DMS153 treated with DMSO at 0.1 percent for 48 hours (cell line): ENCODE data around the gene APOBEC4.

Experiments used
- DNase-seq: peaks from one replicate; lab custom pipeline; 2025; ENCODE audit not compliant: unreplicated experiment; lab: John Stamatoyannopoulos, UW

APOBEC4 gene

GRCh38 chr1:183604815-183605214, 48.3 kb downstream of the APOBEC4 start:
- no peak for DNase-seq

DNA sequence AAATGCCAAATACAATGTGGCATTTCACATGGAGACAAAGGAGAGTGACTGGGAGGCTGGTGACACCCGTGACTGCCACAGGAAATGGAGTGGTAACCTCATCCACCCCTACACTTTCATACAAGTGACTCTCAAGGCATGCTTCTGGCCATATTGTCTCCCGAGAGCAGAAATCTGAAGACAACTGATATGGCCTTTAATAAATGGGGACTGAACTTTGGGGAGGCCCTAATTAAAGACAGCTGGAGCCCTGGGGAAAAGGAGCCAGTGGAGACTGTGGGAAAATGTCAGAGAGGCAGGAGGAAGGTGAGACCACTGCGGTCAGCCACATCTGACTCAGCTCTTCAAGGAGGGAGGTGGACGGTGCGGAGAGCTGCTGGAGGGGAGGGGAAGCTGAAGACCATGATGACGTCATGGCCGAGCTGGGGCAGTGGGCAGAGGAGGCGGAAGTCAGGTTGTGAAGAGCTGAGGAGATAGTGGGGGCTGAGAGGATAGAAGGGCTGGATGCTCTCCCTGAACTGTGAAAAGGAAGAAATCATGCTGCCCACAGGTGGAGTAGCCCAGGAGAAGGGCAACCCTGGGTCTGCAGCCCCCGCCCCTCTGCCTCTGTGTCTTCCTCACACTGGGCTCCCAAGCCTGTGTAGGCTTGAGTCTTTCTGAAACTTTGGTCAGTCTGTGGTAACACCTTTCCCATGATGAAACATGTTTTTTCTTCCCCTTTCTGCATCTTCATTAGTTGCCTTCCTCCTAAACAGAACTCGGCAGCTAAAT, 48.9 kb downstream of the APOBEC4 start:
- DNase-seq, result no peak

DNA sequence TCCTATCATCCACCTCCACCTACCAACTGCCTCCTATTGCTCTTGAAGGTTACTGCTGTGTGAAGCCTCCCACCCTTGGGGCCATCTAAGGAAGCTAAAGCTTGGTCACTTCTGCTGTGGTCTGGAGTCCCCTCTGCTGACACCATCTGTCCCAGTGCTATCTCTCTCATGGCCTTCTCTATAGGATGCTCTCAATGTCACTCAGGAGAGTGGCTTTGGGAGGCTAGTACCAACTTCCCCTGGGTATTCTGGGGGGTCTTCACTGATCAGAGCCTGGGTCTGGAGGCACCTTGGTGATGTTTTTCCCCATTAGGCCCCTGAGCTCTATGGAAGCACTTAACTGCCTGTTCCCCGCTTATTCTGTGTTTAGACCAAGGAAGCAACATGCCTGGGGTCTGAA, 50.6 kb downstream of the APOBEC4 start:
- DNase-seq, result no peak

GRCh38 chr1:183600634-183601033, 52.5 kb downstream of the APOBEC4 start:
- DNase-seq, result no peak

- no peak for DNase-seq
These were observed 53.0 kb downstream of the APOBEC4 start for GRCh38 chr1:183600136-183600535.

DNA sequence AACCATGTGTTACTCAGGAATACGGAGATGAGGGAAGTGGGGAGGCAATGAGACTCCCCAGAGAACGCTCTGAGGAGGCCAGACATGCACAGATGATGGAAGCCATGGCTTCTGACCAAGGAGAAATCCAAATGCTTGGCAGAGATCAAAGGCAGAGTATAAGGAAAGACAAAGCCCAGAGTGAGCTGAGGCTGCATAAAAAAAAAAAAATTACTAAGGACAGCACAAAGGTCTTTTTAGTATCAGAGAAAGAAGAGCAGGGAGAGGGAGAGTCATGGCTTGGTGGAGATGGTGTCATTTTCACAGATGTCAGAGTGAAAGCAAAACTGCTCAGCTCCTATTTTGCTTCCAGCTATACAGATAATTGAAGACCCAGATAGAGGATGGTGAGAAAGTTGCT, 54.7 kb downstream of the APOBEC4 start:
- no peak for DNase-seq

GRCh38 chr1:183597656-183598347, 55.3 kb downstream of the APOBEC4 start:
- DNase-seq, result no peak

DNA sequence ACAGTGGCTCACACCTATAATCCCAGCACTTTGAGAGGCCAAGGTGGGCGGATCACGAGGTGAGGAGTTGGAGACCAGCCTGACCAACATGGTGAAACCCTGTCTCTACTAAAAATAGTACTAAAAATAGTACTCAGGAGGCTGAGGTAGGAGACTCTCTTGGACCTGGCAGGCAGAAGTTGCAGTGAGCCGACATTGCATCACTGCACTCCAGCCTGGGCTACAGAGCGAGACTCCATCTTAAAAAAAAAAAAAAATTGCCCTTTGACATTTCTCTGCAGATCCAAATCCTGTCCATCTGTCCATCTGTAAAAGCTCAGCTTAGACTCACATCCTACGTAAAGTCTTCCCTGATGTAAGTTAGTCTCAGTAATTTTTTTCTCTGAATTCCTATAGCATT, 56.6 kb downstream of the APOBEC4 start:
- DNase-seq, result no peak
